Lower leg skin (tissue), 4 donors: ENCODE data around the gene TTC16. TPM values are rescaled to one million over a fixed set of nuclear protein-coding genes. Genes with fewer than 3 reads are reported as not detected.

Experiments
- DNase-seq, 2 donors: peaks; one replicate each; pipeline ENCODE4 v3.0.0-alpha.2; 2019; ENCODE audit warnings: low spot score in 2 of 2
- H3K4me3 ChIP-seq: fragments of 200-600 bp; sonication (generic); 2 replicates; pipeline ENCODE4 v1.5.1; 2017; ENCODE audit warnings: mild to moderate bottlenecking, low read depth; ENCODE audit not compliant: poor library complexity, severe bottlenecking
- CTCF ChIP-seq, 3 donors: fragments of 450-650 bp; IDR thresholded peaks; one replicate each; pipeline ENCODE4 v1.5.1; 2016; ENCODE audit warnings: antibody characterized with exemption in 3 of 3, mild to moderate bottlenecking in 3 of 3, moderate library complexity in 2 of 3
- POLR2A ChIP-seq, 2 donors: fragments of 450-650 bp; IDR thresholded peaks; one replicate each; pipeline ENCODE4 v1.6.1; 2016 to 2017; ENCODE audit warnings: antibody characterized with exemption in 2 of 2, mild to moderate bottlenecking in 1 of 2, moderate library complexity in 1 of 2
- WGBS, 2 donors: methylation state at CpG; one replicate each; pipeline ENCODE4 v1.1.5; 2018; 5-methylcytosine and 5-hydroxymethylcytosine counted together
- intact Hi-C: fragments of 100-400 bp; cut with DNase I; formaldehyde crosslinking; loops from one replicate; pipeline ENCODE4 v1.15.0; 2023; ENCODE audit warnings: low total_unique reads
- total RNA-seq, 4 donors: library from RNA; depleted of rRNA; stranded (reverse); fragments of >200 nt; gene quantifications; one replicate each; pipeline ENCODE4 v1.1.0, GENCODE V29; 2016

Gene TTC16
- total RNA-seq, 4 donors from 2014 or later, result 0.25 TPM; not detected in 3

- 66 to 86% methylated on average over 9 of the region's 9 CpGs for whole genome bisulfite sequencing, 2 donors
- no peak for DNase-seq
- intact Hi-C loops, result no loop called here
- H3K4me3 ChIP-seq, result no peak overlapping the region
- TF ChIP-seq CTCF (IDR thresholded peaks at IDR 0.05) (no peak), POLR2A (IDR thresholded peaks at IDR 0.05) (no peak)
Observed at GRCh38 chr9:127716412-127716811, 533 bp downstream of the TTC16 start.

- intact Hi-C loops, result no loop called here
- no peak for DNase-seq
- H3K4me3 ChIP-seq, result no peak overlapping the region
- TF ChIP-seq CTCF (IDR thresholded peaks at IDR 0.05) (no peak), POLR2A (IDR thresholded peaks at IDR 0.05) (no peak)
- 84 to 85% methylated on average over 5 of the region's 5 CpGs for WGBS, 2 donors
Observed at GRCh38 chr9:127717766-127718165, 1.9 kb downstream of the TTC16 start.

GRCh38 chr9:127720031-127720864 is 4.4 kb downstream of the TTC16 start:
- WGBS, 2 donors, result 78 to 84% methylated on average over 12 of the region's 12 CpGs
- no peak overlapping the region for H3K4me3 ChIP-seq
- TF ChIP-seq CTCF (IDR thresholded peaks at IDR 0.05) (no peak), POLR2A (IDR thresholded peaks at IDR 0.05) (no peak)
- intact Hi-C loops, result no loop called here
- DNase-seq, result no peak

- DNase-seq, result no peak
- no peak for TF ChIP-seq POLR2A (IDR thresholded peaks at IDR 0.05)
- no peak for TF ChIP-seq CTCF (IDR thresholded peaks at IDR 0.05)
- H3K4me3 ChIP-seq, result no peak overlapping the region
- intact Hi-C loops, result no loop called here
Observed at GRCh38 chr9:127720865-127721227, 5.0 kb downstream of the TTC16 start.

GRCh38 chr9:127721391-127721821 is 5.5 kb downstream of the TTC16 start:
- intact Hi-C loops, result no loop called here
- 33 to 40% methylated on average over 10 to 11 of the region's 11 CpGs for WGBS, 2 donors
- DNase-seq, result no peak

More at GRCh38 chr9:127721391-127721821, 5.5 kb downstream of the TTC16 start:
- H3K4me3 ChIP-seq, result no peak overlapping the region
- TF ChIP-seq CTCF (IDR thresholded peaks at IDR 0.05) (no peak), POLR2A (IDR thresholded peaks at IDR 0.05) (no peak)
